HCT116 (cell line): ENCODE measurements around the gene SLC6A8. TPM values are rescaled to one million over a fixed set of nuclear protein-coding genes. Genes with fewer than 3 reads are reported as not detected.
A peak's percentile ranks its signal among the peaks of the same experiment; 100 is the strongest.

ENCODE experiments used
- ATAC-seq: fragments of 200-7000 bp; cut with Tn5 transposase; 2 replicates; pipeline ENCODE4 v1.9.1; 2020; ENCODE audit warnings: mild to moderate bottlenecking, moderate library complexity
- BruUV-seq: library from RNA; stranded (reverse); fragments of 400-500 nt; replicated peaks from 2 replicates; lab custom pipeline; 2021; lab: Mats Ljungman, UMichigan
- CTCF ChIA-PET: fragments of 300-600 bp; sonication (Branson Sonifier 250); formaldehyde crosslinking; loops from one replicate; lab custom pipeline; 2021; ENCODE audit warnings: antibody characterized with exemption; lab: Charles Lee
- POLR2A ChIA-PET: fragments of 300-600, 350-600 bp; sonication (Branson Sonifier 250); formaldehyde crosslinking; loops from one replicate; lab custom pipeline; 2021; ENCODE audit warnings: antibody characterized with exemption; lab: Charles Lee
- RAD21 ChIA-PET, 2 experiments: fragments of 300-600 bp; sonication (Branson Sonifier 250); formaldehyde crosslinking; loops; one replicate each; lab custom pipeline; 2023; ENCODE audit warnings: low total read pairs in 2 of 2; ENCODE audit not compliant: uncharacterized antibody in 2 of 2, unreplicated experiment in 2 of 2, low non-redundant PET in 1 of 2; lab: Charles Lee
- DNase-seq: peaks from one replicate; pipeline ENCODE4 v3.0.0-alpha.2; 2010; ENCODE audit warnings: low read depth, low spot score
- H2AFZ ChIP-seq: fragments of 200-600 bp; shearing (Covaris generic), sonication (generic); 2 replicates; pipeline ENCODE4 v1.6.1; 2017; ENCODE audit warnings: low read depth, mixed run types, mixed read lengths, antibody characterized with exemption, low read length; ENCODE audit not compliant: poor library complexity, severe bottlenecking
- H3K27ac ChIP-seq: 2 replicates; pipeline ENCODE4 v1.5.1; 2012; ENCODE audit warnings: low read depth, low read length
- H3K27me3 ChIP-seq: fragments of 200-600 bp; sonication (generic); 2 replicates; pipeline ENCODE4 v1.6.1; 2016; ENCODE audit warnings: mixed run types, low read length, mixed read lengths; ENCODE audit not compliant: insufficient read depth
- H3K36me3 ChIP-seq, 2 experiments: fragments of 200-500 bp in 1 of 2; fragments of 200-600 bp in 1 of 2; sonication (Bioruptor generic) in 1 of 2; sonication (generic) in 1 of 2; 2 replicates each; pipeline versions ENCODE4 v1.5.1 to v1.6.1; 2014 to 2016; ENCODE audit warnings: low read length in 2 of 2, inconsistent platforms in 1 of 2, mixed read lengths in 1 of 2, mixed run types in 1 of 2; ENCODE audit not compliant: insufficient read depth in 2 of 2, control insufficient read depth in 1 of 2
- H3K4me1 ChIP-seq, 2 experiments: fragments of 200-600 bp in 1 of 2; sonication (generic) in 1 of 2; 2 replicates each; pipeline versions ENCODE4 v1.5.1 to v1.6.1; 2012 to 2017; ENCODE audit warnings: low read length in 2 of 2, inconsistent platforms in 1 of 2, mild to moderate bottlenecking in 1 of 2, mixed read lengths in 1 of 2, mixed run types in 1 of 2, moderate library complexity in 1 of 2; ENCODE audit not compliant: insufficient read depth in 2 of 2, control insufficient read depth in 1 of 2
- H3K4me2 ChIP-seq: fragments of 200-600 bp; sonication (generic); 2 replicates; pipeline ENCODE4 v1.6.1; 2017; ENCODE audit warnings: mixed run types, low read length, mixed read lengths
- H3K4me3 ChIP-seq, 2 experiments: fragments of 200-600 bp in 1 of 2; sonication (generic) in 1 of 2; replicated peaks in 1 of 2; 2 replicates each; pipeline ENCODE4 v1.5.1; 2011 to 2016; ENCODE audit warnings: low read length in 2 of 2, control low read depth in 1 of 2, low read depth in 1 of 2, mild to moderate bottlenecking in 1 of 2, mixed read lengths in 1 of 2, mixed run types in 1 of 2
- H3K79me2 ChIP-seq: fragments of 200-600 bp; sonication (generic); 2 replicates; pipeline ENCODE4 v1.6.1; 2017; ENCODE audit warnings: mild to moderate bottlenecking, mixed run types, low read length, moderate library complexity, mixed read lengths; ENCODE audit not compliant: insufficient read depth
- H3K9ac ChIP-seq: fragments of 200-600 bp; sonication (generic); 2 replicates; pipeline ENCODE4 v1.6.1; 2016; ENCODE audit warnings: low read length, mixed read lengths
- H3K9me2 ChIP-seq: fragments of 200-600 bp; sonication (generic), shearing (Covaris generic); 2 replicates; pipeline ENCODE4 v1.6.1; 2017; ENCODE audit warnings: mixed run types, mild to moderate bottlenecking, moderate library complexity; ENCODE audit not compliant: insufficient read depth
- H3K9me3 ChIP-seq, 2 experiments: fragments of 200-500 bp in 1 of 2; fragments of 200-600 bp in 1 of 2; sonication (Bioruptor generic) in 1 of 2; sonication (generic) in 1 of 2; 2 replicates each; pipeline ENCODE4 v1.6.1; 2014 to 2017; ENCODE audit warnings: low read length in 2 of 2, mixed read lengths in 2 of 2, inconsistent platforms in 1 of 2, low read depth in 1 of 2, mild to moderate bottlenecking in 1 of 2, mixed run types in 1 of 2, moderate library complexity in 1 of 2; ENCODE audit not compliant: control insufficient read depth in 1 of 2, insufficient read depth in 1 of 2
- H4K20me1 ChIP-seq: fragments of 200-600 bp; sonication (generic), shearing (Covaris generic); 2 replicates; pipeline ENCODE4 v1.6.1; 2017; ENCODE audit warnings: mixed run types, mild to moderate bottlenecking, moderate library complexity; ENCODE audit not compliant: insufficient read depth
- ATF3 ChIP-seq: IDR thresholded peaks from 2 replicates; pipeline ENCODE4 v1.6.1; 2012
- CEBPB ChIP-seq: IDR thresholded peaks from 2 replicates; pipeline ENCODE4 v1.6.1; 2012; ENCODE audit warnings: low read depth
- CTCF ChIP-seq, 3 experiments: fragments of 200-600 bp in 1 of 3; sonication (generic) in 1 of 3; IDR thresholded peaks in 2 of 3; conservative IDR thresholded peaks in 1 of 3; 2 replicates each; pipeline ENCODE4 v1.5.1; 2012 to 2017; ENCODE audit warnings: low read depth in 2 of 3, low read length in 2 of 3, antibody characterized with exemption in 1 of 3, borderline replicate concordance in 1 of 3, control low read depth in 1 of 3, mild to moderate bottlenecking in 1 of 3, mixed read lengths in 1 of 3, mixed run types in 1 of 3, moderate library complexity in 1 of 3; ENCODE audit not compliant: insufficient read depth in 1 of 3
- EGR1 ChIP-seq: IDR thresholded peaks from 2 replicates; pipeline ENCODE4 v1.6.1; 2012; ENCODE audit warnings: low read depth
- EZH2 ChIP-seq: fragments of 200-600 bp; sonication (generic); IDR thresholded peaks from 2 replicates; pipeline ENCODE4 v1.6.1; 2017; ENCODE audit warnings: antibody characterized with exemption, mixed run types
- EZH2phosphoT487 ChIP-seq: fragments of 200-600 bp; IDR thresholded peaks from 2 replicates; pipeline ENCODE4 v1.6.1; 2018; ENCODE audit warnings: antibody characterized with exemption, borderline replicate concordance
- FOSL1 ChIP-seq: IDR thresholded peaks from 2 replicates; pipeline ENCODE4 v1.6.1; 2012; ENCODE audit warnings: low read depth
- POLR2A ChIP-seq: IDR thresholded peaks from 2 replicates; pipeline ENCODE4 v1.7.0; 2011; ENCODE audit warnings: borderline replicate concordance; ENCODE audit not compliant: insufficient read depth, insufficient read length; ENCODE audit errors: extremely low read depth
- POLR2AphosphoS5 ChIP-seq: IDR thresholded peaks from 2 replicates; pipeline ENCODE4 v1.6.1; 2011; ENCODE audit warnings: mild to moderate bottlenecking, low read depth, low read length, moderate library complexity
- RAD21 ChIP-seq: IDR thresholded peaks from 2 replicates; pipeline ENCODE4 v1.6.1; 2012; ENCODE audit warnings: low read depth, mild to moderate bottlenecking
- SIN3A ChIP-seq: IDR thresholded peaks from 2 replicates; pipeline ENCODE4 v1.6.1; 2012; ENCODE audit warnings: low read depth
- SP1 ChIP-seq: IDR thresholded peaks from 2 replicates; pipeline ENCODE4 v1.6.1; 2012; ENCODE audit warnings: low read depth
- TCF7L2 ChIP-seq: IDR thresholded peaks from 2 replicates; pipeline ENCODE4 v1.7.0; 2011; ENCODE audit warnings: borderline replicate concordance, inconsistent platforms; ENCODE audit not compliant: insufficient read depth, insufficient read length; ENCODE audit errors: extremely low read depth
- YY1 ChIP-seq: IDR thresholded peaks from 2 replicates; pipeline ENCODE4 v1.6.1; 2011; ENCODE audit warnings: low read length, low read depth, moderate library complexity, mild to moderate bottlenecking; ENCODE audit not compliant: insufficient replicate concordance; ENCODE audit errors: extremely low read depth
- ZBTB33 ChIP-seq: IDR thresholded peaks from 2 replicates; pipeline ENCODE4 v1.6.1; 2011; ENCODE audit warnings: mild to moderate bottlenecking, low read length, moderate library complexity; ENCODE audit not compliant: insufficient replicate concordance; ENCODE audit errors: extremely low read depth
- ZFX ChIP-seq: fragments of 450-650 bp; IDR thresholded peaks from 2 replicates; pipeline ENCODE4 v1.6.1; 2017
- intact Hi-C: fragments of 100-400 bp; cut with micrococcal nuclease; formaldehyde crosslinking; loops from 2 replicates; pipeline ENCODE4 v1.10.0; 2022
- total RNA-seq: library from RNA; stranded (reverse); gene quantifications from one replicate; pipeline ENCODE4 v1.2.1, GENCODE V29; 2021; ENCODE audit not compliant: unreplicated experiment
- TF ChIP-seq, protein P1 (sequence below): IDR thresholded peaks from 2 replicates; pipeline ENCODE4 v1.6.1; 2012; ENCODE audit warnings: low read depth
- TF ChIP-seq, protein P2 (sequence below): IDR thresholded peaks from 2 replicates; pipeline ENCODE4 v1.6.1; 2012

SLC6A8 gene
- total RNA-seq, 1 experiment from 2014 or later: 101 TPM

GRCh38 chrX:153724252-153725038 lies 36.7 kb downstream of the SLC6A8 start, which contains the start of the genes ABCD1 and BCAP31:
Gene ABCD1 (plus strand): TSS chrX:153724856. CDS start chrX:153725267, 411 bp downstream.
Gene BCAP31 (minus strand): TSS chrX:153724387. CDS start chrX:153723244, 1,143 bp downstream.
- Histone ChIP-seq H3K9me3 (no peaks in the 10 kb centered on the region), H3K4me1 (peaks cover 39 to 45% of the 10 kb centered on the region in 2 experiments), H3K36me3 (peaks cover 12 to 13% of the 10 kb centered on the region in 2 experiments; a peak in 3 of 4 replicates), H3K27me3 (no peaks in the 10 kb centered on the region), H3K9ac (peak within 1 kb of the TSS; percentile 74), H3K4me2 (peak within 1 kb of the TSS; percentile 84), H3K27ac (peak within 1 kb of the TSS; percentile 85), H3K79me2 (peaks cover 37% of the 10 kb centered on the region), H2AFZ (no peak within 1 kb of the TSS), H3K4me3 (peak within 1 kb of the TSS; percentile 64 to 70), H3K9me2 (no peaks in the 10 kb centered on the region), H4K20me1 (no peaks in the 10 kb centered on the region)
- POLR2A ChIA-PET: no interaction called here
- peak; percentile 78 for ATAC-seq
- peak; percentile 49 for DNase-seq
- intact Hi-C loops: no loop called here
- CTCF ChIA-PET: no interaction called here
- RAD21 ChIA-PET: no interaction called here
- BruUV-seq: no TSS peak
- TF ChIP-seq POLR2A (no peak), SIN3A (no peak), ATF3 (no peak), TCF7L2 (no peak), CEBPB (no peak), FOSL1 (no peak), RAD21 (no peak), YY1 (no peak), POLR2AphosphoS5 (peak; percentile 44; the same call in 1 of the 2 replicates), EZH2 (no peak), EGR1 (no peak), ZBTB33 (peak; percentile 83), SP1 (no peak), CTCF (IDR thresholded peaks at IDR 0.05 in 2 of 3, conservative IDR thresholded peaks at IDR 0.05 in 1 of 3; ENCODE audit: borderline replicate concordance in 1 of 3, insufficient read depth in 1 of 3, low read depth in 2 of 3, low read length in 2 of 3) (no peak), EZH2phosphoT487 (no peak), ZFX (no peak; the same call in none of the 2 replicates)
- TF ChIP-seq, protein P1, sequence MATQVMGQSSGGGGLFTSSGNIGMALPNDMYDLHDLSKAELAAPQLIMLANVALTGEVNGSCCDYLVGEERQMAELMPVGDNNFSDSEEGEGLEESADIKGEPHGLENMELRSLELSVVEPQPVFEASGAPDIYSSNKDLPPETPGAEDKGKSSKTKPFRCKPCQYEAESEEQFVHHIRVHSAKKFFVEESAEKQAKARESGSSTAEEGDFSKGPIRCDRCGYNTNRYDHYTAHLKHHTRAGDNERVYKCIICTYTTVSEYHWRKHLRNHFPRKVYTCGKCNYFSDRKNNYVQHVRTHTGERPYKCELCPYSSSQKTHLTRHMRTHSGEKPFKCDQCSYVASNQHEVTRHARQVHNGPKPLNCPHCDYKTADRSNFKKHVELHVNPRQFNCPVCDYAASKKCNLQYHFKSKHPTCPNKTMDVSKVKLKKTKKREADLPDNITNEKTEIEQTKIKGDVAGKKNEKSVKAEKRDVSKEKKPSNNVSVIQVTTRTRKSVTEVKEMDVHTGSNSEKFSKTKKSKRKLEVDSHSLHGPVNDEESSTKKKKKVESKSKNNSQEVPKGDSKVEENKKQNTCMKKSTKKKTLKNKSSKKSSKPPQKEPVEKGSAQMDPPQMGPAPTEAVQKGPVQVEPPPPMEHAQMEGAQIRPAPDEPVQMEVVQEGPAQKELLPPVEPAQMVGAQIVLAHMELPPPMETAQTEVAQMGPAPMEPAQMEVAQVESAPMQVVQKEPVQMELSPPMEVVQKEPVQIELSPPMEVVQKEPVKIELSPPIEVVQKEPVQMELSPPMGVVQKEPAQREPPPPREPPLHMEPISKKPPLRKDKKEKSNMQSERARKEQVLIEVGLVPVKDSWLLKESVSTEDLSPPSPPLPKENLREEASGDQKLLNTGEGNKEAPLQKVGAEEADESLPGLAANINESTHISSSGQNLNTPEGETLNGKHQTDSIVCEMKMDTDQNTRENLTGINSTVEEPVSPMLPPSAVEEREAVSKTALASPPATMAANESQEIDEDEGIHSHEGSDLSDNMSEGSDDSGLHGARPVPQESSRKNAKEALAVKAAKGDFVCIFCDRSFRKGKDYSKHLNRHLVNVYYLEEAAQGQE: no peak
- TF ChIP-seq, protein P2, sequence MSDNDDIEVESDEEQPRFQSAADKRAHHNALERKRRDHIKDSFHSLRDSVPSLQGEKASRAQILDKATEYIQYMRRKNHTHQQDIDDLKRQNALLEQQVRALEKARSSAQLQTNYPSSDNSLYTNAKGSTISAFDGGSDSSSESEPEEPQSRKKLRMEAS: no peak
